ENCODE results near the gene PARP15. TPM values are rescaled to one million over a fixed set of nuclear protein-coding genes. Genes with fewer than 3 reads are reported as not detected.

PARP15 gene
- polyA plus RNA-seq, 1 donor (not counting 4 experiments of a cell fraction or from before 2014, with no cell fraction given) = 0.25 TPM

DNA sequence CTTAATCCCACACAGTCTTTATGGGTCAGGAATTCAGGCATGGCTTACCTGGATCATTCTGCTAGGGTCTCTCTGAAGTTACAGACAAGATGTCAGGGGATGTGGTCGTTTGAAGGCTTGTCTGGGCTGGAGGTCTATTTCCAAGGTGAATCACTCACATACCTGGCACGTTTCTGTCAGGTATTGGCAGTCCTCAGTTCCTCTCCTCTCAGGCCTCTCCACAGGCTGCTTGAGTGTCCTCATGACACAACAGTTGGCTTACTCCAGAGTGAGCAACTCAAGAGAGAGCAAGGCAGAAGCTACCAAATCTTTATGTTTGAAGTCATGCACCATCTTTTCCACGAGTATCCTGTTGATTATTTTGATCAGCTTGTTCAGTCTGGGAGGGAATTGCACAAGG is 59.2 kb downstream of the PARP15 start:
- dilution Hi-C loops (cut with MboI; ENCODE audit: extremely low pct_ligation_motif_present, low sequenced_read_pairs) = no loop called here
- Histone ChIP-seq H3K9me3 (ENCODE audit: control insufficient read depth, low read depth, low read length) (no peaks in the 10 kb centered on the region), H4K20me1 (ENCODE audit: control insufficient read depth, extremely low read depth, insufficient read depth, low read length) (no peaks in the 10 kb centered on the region), H3K36me3 (ENCODE audit: control insufficient read depth in 2 of 2, extremely low read depth in 1 of 2, insufficient read depth in 2 of 2, low read length in 2 of 2) (no peaks in the 10 kb centered on the region), H3K27me3 (ENCODE audit: control insufficient read depth, extremely low read depth, insufficient read depth, low read length) (no peaks in the 10 kb centered on the region), H3K9me1 (ENCODE audit: control insufficient read depth, extremely low read depth, insufficient read depth, low read length) (no peaks in the 10 kb centered on the region), H3K4me3 (ENCODE audit: control insufficient read depth in 2 of 3, extremely low read depth in 1 of 3, insufficient read depth in 2 of 3, low read depth in 1 of 3, low read length in 3 of 3) (peak overlapping the region in 1 of 3 experiments; percentile 45), H3K4me1 (ENCODE audit: control insufficient read depth, extremely low read depth, insufficient read depth, low read length) (peaks cover 20% of the 10 kb centered on the region), H3K4me2 (ENCODE audit: control insufficient read depth, extremely low read depth, insufficient read depth, low read depth, low read length) (peak overlapping the region; percentile 60), H3K79me2 (ENCODE audit: control insufficient read depth, insufficient read depth, low read length) (no peaks in the 10 kb centered on the region), H2AFZ (ENCODE audit: control insufficient read depth, low read length) (peak overlapping the region; percentile 25), H3K27ac (ENCODE audit: control insufficient read depth, insufficient read depth, low read length) (peak overlapping the region; percentile 42), H3K9ac (ENCODE audit: control insufficient read depth, extremely low read depth, insufficient read depth, low read length) (no peak overlapping the region)
- FAIRE-seq (peak; percentile 93), DNase-seq (ENCODE audit: low read depth, low spot score) (peak; percentile 53)
- TF ChIP-seq, protein P1, sequence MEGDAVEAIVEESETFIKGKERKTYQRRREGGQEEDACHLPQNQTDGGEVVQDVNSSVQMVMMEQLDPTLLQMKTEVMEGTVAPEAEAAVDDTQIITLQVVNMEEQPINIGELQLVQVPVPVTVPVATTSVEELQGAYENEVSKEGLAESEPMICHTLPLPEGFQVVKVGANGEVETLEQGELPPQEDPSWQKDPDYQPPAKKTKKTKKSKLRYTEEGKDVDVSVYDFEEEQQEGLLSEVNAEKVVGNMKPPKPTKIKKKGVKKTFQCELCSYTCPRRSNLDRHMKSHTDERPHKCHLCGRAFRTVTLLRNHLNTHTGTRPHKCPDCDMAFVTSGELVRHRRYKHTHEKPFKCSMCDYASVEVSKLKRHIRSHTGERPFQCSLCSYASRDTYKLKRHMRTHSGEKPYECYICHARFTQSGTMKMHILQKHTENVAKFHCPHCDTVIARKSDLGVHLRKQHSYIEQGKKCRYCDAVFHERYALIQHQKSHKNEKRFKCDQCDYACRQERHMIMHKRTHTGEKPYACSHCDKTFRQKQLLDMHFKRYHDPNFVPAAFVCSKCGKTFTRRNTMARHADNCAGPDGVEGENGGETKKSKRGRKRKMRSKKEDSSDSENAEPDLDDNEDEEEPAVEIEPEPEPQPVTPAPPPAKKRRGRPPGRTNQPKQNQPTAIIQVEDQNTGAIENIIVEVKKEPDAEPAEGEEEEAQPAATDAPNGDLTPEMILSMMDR (optimal IDR thresholded peaks at IDR 0.05 in 1 of 3, IDR thresholded peaks at IDR 0.05 in 1 of 3, conservative IDR thresholded peaks at IDR 0.05 in 1 of 3; ENCODE audit: extremely low read depth in 1 of 3, insufficient read depth in 2 of 3, low read length in 3 of 3) = no peak
- TF ChIP-seq EZH2 (IDR thresholded peaks at IDR 0.05; ENCODE audit: low read length) = no peak

DNA sequence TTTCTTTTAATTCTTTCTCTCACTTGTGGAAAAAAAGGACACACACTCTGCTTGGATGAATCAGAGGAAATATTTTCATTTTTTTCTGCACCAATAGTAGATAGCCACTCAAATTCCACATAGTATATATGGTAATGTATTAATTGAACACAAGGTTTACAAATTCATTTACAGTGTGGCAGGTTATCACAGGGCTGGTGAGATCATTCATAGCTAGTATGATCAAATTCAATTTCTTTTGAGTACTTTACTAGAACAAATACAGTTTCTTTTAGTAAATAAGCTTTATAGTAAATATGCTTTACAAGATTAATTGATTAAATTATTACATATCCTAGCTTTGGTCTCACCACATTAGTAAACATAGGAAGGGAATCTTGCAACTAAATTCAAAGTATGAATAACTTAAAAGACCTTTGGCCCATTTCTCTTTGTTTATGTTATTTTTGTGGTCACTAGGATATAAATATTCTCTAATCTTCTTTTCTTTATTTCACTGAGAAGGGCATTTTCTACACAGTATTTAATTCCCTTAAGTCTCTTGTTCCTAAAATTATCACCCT is 63.1 kb downstream of the PARP15 start:
- H3K9ac ChIP-seq (ENCODE audit: control insufficient read depth, extremely low read depth, insufficient read depth, low read length) = no peak overlapping the region
- H3K4me1 ChIP-seq (ENCODE audit: control insufficient read depth, extremely low read depth, insufficient read depth, low read length) = peaks cover 19% of the 10 kb centered on the region
- no peak overlapping the region for H3K27ac ChIP-seq (ENCODE audit: control insufficient read depth, insufficient read depth, low read length)
- no peaks in the 10 kb centered on the region for H3K9me1 ChIP-seq (ENCODE audit: control insufficient read depth, extremely low read depth, insufficient read depth, low read length)
- H3K4me3 ChIP-seq (ENCODE audit: control insufficient read depth in 2 of 3, extremely low read depth in 1 of 3, insufficient read depth in 2 of 3, low read depth in 1 of 3, low read length in 3 of 3) = no peak overlapping the region
- no peaks in the 10 kb centered on the region for H3K79me2 ChIP-seq (ENCODE audit: control insufficient read depth, insufficient read depth, low read length)
- dilution Hi-C loops (cut with MboI; ENCODE audit: extremely low pct_ligation_motif_present, low sequenced_read_pairs) = no loop called here
- FAIRE-seq (no peak), DNase-seq (ENCODE audit: low read depth, low spot score) (no peak)
- TF ChIP-seq, protein P1 (optimal IDR thresholded peaks at IDR 0.05 in 1 of 3, IDR thresholded peaks at IDR 0.05 in 1 of 3, conservative IDR thresholded peaks at IDR 0.05 in 1 of 3; ENCODE audit: extremely low read depth in 1 of 3, insufficient read depth in 2 of 3, low read length in 3 of 3) = no peak
- no peak for TF ChIP-seq EZH2 (IDR thresholded peaks at IDR 0.05; ENCODE audit: low read length)
- H3K27me3 ChIP-seq (ENCODE audit: control insufficient read depth, extremely low read depth, insufficient read depth, low read length) = no peaks in the 10 kb centered on the region
- no peaks in the 10 kb centered on the region for H3K9me3 ChIP-seq (ENCODE audit: control insufficient read depth, low read depth, low read length)
- H4K20me1 ChIP-seq (ENCODE audit: control insufficient read depth, extremely low read depth, insufficient read depth, low read length) = no peaks in the 10 kb centered on the region
- H3K4me2 ChIP-seq (ENCODE audit: control insufficient read depth, extremely low read depth, insufficient read depth, low read depth, low read length) = no peak overlapping the region
- no peak overlapping the region for H2AFZ ChIP-seq (ENCODE audit: control insufficient read depth, low read length)
- no peaks in the 10 kb centered on the region for H3K36me3 ChIP-seq (ENCODE audit: control insufficient read depth in 2 of 2, extremely low read depth in 1 of 2, insufficient read depth in 2 of 2, low read length in 2 of 2)

All from keratinocyte (primary cell).